Endothelial cell of umbilical vein (primary cell): ENCODE measurements around the gene RNF126.
A peak's percentile ranks its signal among the peaks of the same experiment; 100 is the strongest.

Experiments used
- CTCF ChIP-seq, 2 donors: IDR thresholded peaks; 1 replicate in 1 of 2; 2 replicates in 1 of 2; pipeline ENCODE4 v1.5.1; 2011; ENCODE audit warnings: low read length in 2 of 2, mild to moderate bottlenecking in 2 of 2, moderate library complexity in 2 of 2, control low read depth in 1 of 2, inconsistent platforms in 1 of 2, low read depth in 1 of 2; ENCODE audit not compliant: insufficient read depth in 1 of 2; ENCODE audit errors: extremely low read depth in 1 of 2
- EZH2 ChIP-seq: IDR thresholded peaks from 2 replicates; pipeline ENCODE4 v1.6.1; 2012; ENCODE audit warnings: borderline replicate concordance, low read depth, mild to moderate bottlenecking, moderate library complexity, low read length, inconsistent platforms; ENCODE audit not compliant: severe bottlenecking
- GATA2 ChIP-seq: IDR thresholded peaks from 2 replicates; pipeline ENCODE4 v1.7.0; 2011; ENCODE audit warnings: low read depth, mild to moderate bottlenecking, moderate library complexity, mixed read lengths, low read length; ENCODE audit not compliant: insufficient read length, insufficient read depth
- MYC ChIP-seq: IDR thresholded peaks from one replicate; pipeline ENCODE4 v1.6.1; 2011; ENCODE audit warnings: mild to moderate bottlenecking, low read depth, low read length
- POLR2A ChIP-seq: IDR thresholded peaks from 2 replicates; pipeline ENCODE4 v1.6.1; 2012; ENCODE audit warnings: low read depth, mild to moderate bottlenecking, control low read depth, low read length
- POLR2AphosphoS5 ChIP-seq: IDR thresholded peaks from 2 replicates; pipeline ENCODE4 v1.6.1; 2012; ENCODE audit warnings: low read depth, mild to moderate bottlenecking, control low read depth, low read length, moderate library complexity; ENCODE audit not compliant: insufficient read depth

- TF ChIP-seq EZH2, result peak; percentile 62
- TF ChIP-seq CTCF (IDR thresholded peaks at IDR 0.05; ENCODE audit: extremely low read depth in 1 of 2, insufficient read depth in 1 of 2, low read depth in 1 of 2, low read length in 2 of 2), result no peak
- TF ChIP-seq MYC, result no peak
- TF ChIP-seq POLR2A, result no peak
- no peak for TF ChIP-seq POLR2AphosphoS5
- no peak for TF ChIP-seq GATA2
These were observed 47.1 kb upstream of the RNF126 start for GRCh38 chr19:709965-710571.
